ENCODE results near the gene GRAMD1C. TPM values are rescaled to one million over a fixed set of nuclear protein-coding genes. Genes with fewer than 3 reads are reported as not detected.
A peak's percentile ranks its signal among the peaks of the same experiment; 100 is the strongest.

The GRAMD1C gene
- total and polyA plus RNA-seq, 2 of the 13 experiments (the other 11 are each of a cell fraction or from before 2014, with no cell fraction given), result 0.45 TPM; not detected in 1

- ATAC-seq (peak; percentile 85), DNase-seq (ENCODE audit: low spot score) (peak; percentile 25), FAIRE-seq (no peak)
- Histone ChIP-seq H3K27me3 (ENCODE audit: control insufficient read depth in 1 of 2, insufficient read depth in 2 of 2, low read length in 2 of 2) (peaks cover 0 to 23% of the 10 kb centered on the region in 2 experiments; a peak in 2 of 5 replicates), H3K79me2 (ENCODE audit: insufficient read depth, low read length) (no peaks in the 10 kb centered on the region), H4K20me1 (ENCODE audit: insufficient read depth, low read length) (no peaks in the 10 kb centered on the region), H3K4me1 (ENCODE audit: insufficient read depth, low read length) (peaks cover 4% of the 10 kb centered on the region; the same call in 1 of the 2 replicates), H3K9ac (ENCODE audit: insufficient read depth, low read depth, low read length) (peak overlapping the region; percentile 22; the same call in 1 of the 2 replicates), H3K4me2 (ENCODE audit: low read depth, low read length) (peak overlapping the region; percentile 97), H3K4me3 (replicated peaks in 1 of 3; ENCODE audit: insufficient read depth in 1 of 3, low read depth in 2 of 3, low read length in 3 of 3) (peak overlapping the region; percentile 64 to 87 (median 72); a peak in 5 of 6 replicates), H3K9me3 (ENCODE audit: low read length) (no peaks in the 10 kb centered on the region), H2AFZ (ENCODE audit: low read length) (no peak overlapping the region), H3K36me3 (replicated peaks in 1 of 2; ENCODE audit: control insufficient read depth in 1 of 2, insufficient read depth in 2 of 2, low read length in 2 of 2) (no peaks in the 10 kb centered on the region), H3K27ac (ENCODE audit: extremely low read length, insufficient read depth, low read length) (no peak overlapping the region)
- intact Hi-C loops (cut with micrococcal nuclease; ENCODE audit: unreplicated experiment), result loop anchor here (1.0 kb wide), 2 partner anchors 18 to 108 kb away; partner anchors contain the start of genes CCDC191 and QTRT2
- BruUV-seq (replicated peaks), result no TSS peak
- WGBS (ENCODE audit: low lambda C conversion rate), result 43% methylated on average over 14 of the region's 65 CpGs
- in situ Hi-C loops (cut with HindIII; ENCODE audit: extremely low pct_ligation_motif_present, low pct_unique_long_range_greater_than_20kb), result no loop called here
- ChIA-PET CTCF (ENCODE audit: low intra/inter-chr PET ratio, low total read pairs) (no interaction called here), POLR2A (no interaction called here)
- TF ChIP-seq KLF9 (CRISPR knock-in tag; IDR thresholded peaks at IDR 0.05; ENCODE audit: low read depth), result no peak
- no peak for TF ChIP-seq ELF1 (CRISPR knock-in tag; IDR thresholded peaks at IDR 0.05)
- TF ChIP-seq, protein P1, sequence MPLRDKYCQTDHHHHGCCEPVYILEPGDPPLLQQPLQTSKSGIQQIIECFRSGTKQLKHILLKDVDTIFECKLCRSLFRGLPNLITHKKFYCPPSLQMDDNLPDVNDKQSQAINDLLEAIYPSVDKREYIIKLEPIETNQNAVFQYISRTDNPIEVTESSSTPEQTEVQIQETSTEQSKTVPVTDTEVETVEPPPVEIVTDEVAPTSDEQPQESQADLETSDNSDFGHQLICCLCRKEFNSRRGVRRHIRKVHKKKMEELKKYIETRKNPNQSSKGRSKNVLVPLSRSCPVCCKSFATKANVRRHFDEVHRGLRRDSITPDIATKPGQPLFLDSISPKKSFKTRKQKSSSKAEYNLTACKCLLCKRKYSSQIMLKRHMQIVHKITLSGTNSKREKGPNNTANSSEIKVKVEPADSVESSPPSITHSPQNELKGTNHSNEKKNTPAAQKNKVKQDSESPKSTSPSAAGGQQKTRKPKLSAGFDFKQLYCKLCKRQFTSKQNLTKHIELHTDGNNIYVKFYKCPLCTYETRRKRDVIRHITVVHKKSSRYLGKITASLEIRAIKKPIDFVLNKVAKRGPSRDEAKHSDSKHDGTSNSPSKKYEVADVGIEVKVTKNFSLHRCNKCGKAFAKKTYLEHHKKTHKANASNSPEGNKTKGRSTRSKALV (CRISPR knock-in tag; IDR thresholded peaks at IDR 0.05), result peak; percentile 62; the same call in 1 of the 2 replicates
- peak; percentile 57; the same call in 1 of the 2 replicates for TF ChIP-seq ZFP91 (CRISPR knock-in tag; IDR thresholded peaks at IDR 0.05; ENCODE audit: borderline replicate concordance)
- TF ChIP-seq ZNF317 (CRISPR knock-in tag; IDR thresholded peaks at IDR 0.05), result peak; percentile 56; the same call in 1 of the 2 replicates
- TF ChIP-seq, protein P2, sequence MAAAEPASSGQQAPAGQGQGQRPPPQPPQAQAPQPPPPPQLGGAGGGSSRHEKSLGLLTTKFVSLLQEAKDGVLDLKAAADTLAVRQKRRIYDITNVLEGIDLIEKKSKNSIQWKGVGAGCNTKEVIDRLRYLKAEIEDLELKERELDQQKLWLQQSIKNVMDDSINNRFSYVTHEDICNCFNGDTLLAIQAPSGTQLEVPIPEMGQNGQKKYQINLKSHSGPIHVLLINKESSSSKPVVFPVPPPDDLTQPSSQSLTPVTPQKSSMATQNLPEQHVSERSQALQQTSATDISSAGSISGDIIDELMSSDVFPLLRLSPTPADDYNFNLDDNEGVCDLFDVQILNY (CRISPR knock-in tag; conservative IDR thresholded peaks at IDR 0.05), result no peak
- TF ChIP-seq ZNF678 (CRISPR knock-in tag; IDR thresholded peaks at IDR 0.05), result no peak
- TF ChIP-seq SAP130 (CRISPR knock-in tag; IDR thresholded peaks at IDR 0.05; ENCODE audit: low read depth), result peak; percentile 27; the same call in 1 of the 2 replicates
- TF ChIP-seq ZNF749 (CRISPR knock-in tag; IDR thresholded peaks at IDR 0.05; ENCODE audit: borderline replicate concordance), result 0 out of 2 replicates have a peak, but pooled peaks have one; percentile 26
- peak; percentile 52 for TF ChIP-seq HNRNPLL (IDR thresholded peaks at IDR 0.05; ENCODE audit: low read depth, low read length, poor library complexity, severe bottlenecking)
- TF ChIP-seq ELF3 (CRISPR knock-in tag; IDR thresholded peaks at IDR 0.05), result no peak; the same call in 1 of the 2 replicates
- TF ChIP-seq RXRA (CRISPR knock-in tag; IDR thresholded peaks at IDR 0.05), result peak; percentile 26; the same call in 1 of the 2 replicates
- TF ChIP-seq, protein P3, sequence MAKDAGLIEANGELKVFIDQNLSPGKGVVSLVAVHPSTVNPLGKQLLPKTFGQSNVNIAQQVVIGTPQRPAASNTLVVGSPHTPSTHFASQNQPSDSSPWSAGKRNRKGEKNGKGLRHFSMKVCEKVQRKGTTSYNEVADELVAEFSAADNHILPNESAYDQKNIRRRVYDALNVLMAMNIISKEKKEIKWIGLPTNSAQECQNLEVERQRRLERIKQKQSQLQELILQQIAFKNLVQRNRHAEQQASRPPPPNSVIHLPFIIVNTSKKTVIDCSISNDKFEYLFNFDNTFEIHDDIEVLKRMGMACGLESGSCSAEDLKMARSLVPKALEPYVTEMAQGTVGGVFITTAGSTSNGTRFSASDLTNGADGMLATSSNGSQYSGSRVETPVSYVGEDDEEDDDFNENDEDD (CRISPR knock-in tag; IDR thresholded peaks at IDR 0.05; ENCODE audit: borderline replicate concordance), result peak; percentile 23; the same call in 1 of the 2 replicates
- no peak for TF ChIP-seq LCORL (IDR thresholded peaks at IDR 0.05)
- TF ChIP-seq LCORL (CRISPR knock-in tag; IDR thresholded peaks at IDR 0.05), result 0 out of 2 replicates have a peak, but pooled peaks have one; percentile 9
- no peak for TF ChIP-seq PPARG (CRISPR knock-in tag; conservative IDR thresholded peaks at IDR 0.05)
- TF ChIP-seq ZNF383 (CRISPR knock-in tag; IDR thresholded peaks at IDR 0.05; ENCODE audit: borderline replicate concordance), result no peak
- 0 out of 2 replicates have a peak, but pooled peaks have one; percentile 13 for TF ChIP-seq ZNF430 (CRISPR knock-in tag; IDR thresholded peaks at IDR 0.05)
These were observed 109.7 kb downstream of the GRAMD1C start for GRCh38 chr3:113948015-113948917.

Measured in HepG2 (cell line).